OCI-LY7 (cell line): Measurements from ENCODE around the gene TAF3. TPM values are rescaled to one million over a fixed set of nuclear protein-coding genes. Genes with fewer than 3 reads are reported as not detected.

Source experiments
- BruUV-seq: library from RNA; stranded (reverse); fragments of 400-500 nt; replicated peaks from 2 replicates; lab custom pipeline; 2021; lab: Mats Ljungman, UMichigan
- CTCF ChIA-PET: fragments of 300-600 bp; sonication (Branson Sonifier 250); formaldehyde crosslinking; loops from one replicate; lab custom pipeline; 2022; ENCODE audit warnings: antibody characterized with exemption; ENCODE audit not compliant: unreplicated experiment; lab: Charles Lee
- POLR2A ChIA-PET: fragments of 300-600 bp; sonication (Branson Sonifier 250); formaldehyde crosslinking; loops from one replicate; lab custom pipeline; 2022; ENCODE audit warnings: antibody characterized with exemption; lab: Charles Lee
- DNase-seq: peaks from one replicate; pipeline ENCODE4 v3.0.0-alpha.2; 2015; ENCODE audit warnings: low spot score
- H2AFZ ChIP-seq: fragments of 200-600 bp; sonication (generic), shearing (Covaris generic); 2 replicates; pipeline ENCODE4 v1.6.1; 2014; ENCODE audit warnings: mild to moderate bottlenecking, antibody characterized with exemption, low read length, moderate library complexity
- H3K27ac ChIP-seq: fragments of 200-600 bp; sonication (generic); 2 replicates; pipeline ENCODE4 v1.5.1; 2014; ENCODE audit warnings: mixed run types, low read depth, mild to moderate bottlenecking, moderate library complexity, low read length, inconsistent platforms; ENCODE audit not compliant: poor library complexity, severe bottlenecking
- H3K36me3 ChIP-seq: fragments of 200-600 bp; sonication (generic); 2 replicates; pipeline ENCODE4 v1.6.1; 2014; ENCODE audit warnings: mild to moderate bottlenecking, antibody characterized with exemption, low read length, moderate library complexity, mixed read lengths; ENCODE audit not compliant: insufficient read depth
- H3K4me1 ChIP-seq: fragments of 200-600 bp; sonication (generic); 2 replicates; pipeline ENCODE4 v1.5.1; 2014; ENCODE audit warnings: mild to moderate bottlenecking, low read length; ENCODE audit not compliant: insufficient read depth, poor library complexity, severe bottlenecking
- H3K4me2 ChIP-seq: fragments of 200-600 bp; sonication (generic); 2 replicates; pipeline ENCODE4 v1.6.1; 2014; ENCODE audit warnings: mild to moderate bottlenecking, low read length
- H3K4me3 ChIP-seq: fragments of 200-600 bp; sonication (generic); 2 replicates; pipeline ENCODE4 v1.5.1; 2014; ENCODE audit warnings: mild to moderate bottlenecking, low read depth, low read length; ENCODE audit not compliant: poor library complexity, severe bottlenecking
- H3K79me2 ChIP-seq: fragments of 200-600 bp; sonication (generic); 2 replicates; pipeline ENCODE4 v1.6.1; 2016; ENCODE audit warnings: low read depth, mild to moderate bottlenecking, low read length, moderate library complexity, mixed read lengths; ENCODE audit not compliant: insufficient read depth
- H3K9me2 ChIP-seq: fragments of 200-600 bp; sonication (generic); 2 replicates; pipeline ENCODE4 v1.6.1; 2016; ENCODE audit warnings: mild to moderate bottlenecking, low read length, mixed read lengths; ENCODE audit not compliant: insufficient read depth
- H3K9me3 ChIP-seq: fragments of 200-600 bp; sonication (generic); 2 replicates; pipeline ENCODE4 v1.6.1; 2014; ENCODE audit warnings: mild to moderate bottlenecking, mixed run types, low read length, mixed read lengths
- H4K20me1 ChIP-seq: fragments of 200-600 bp; sonication (generic); 2 replicates; pipeline ENCODE4 v1.6.1; 2014; ENCODE audit warnings: mild to moderate bottlenecking, antibody characterized with exemption, low read length, moderate library complexity, mixed read lengths; ENCODE audit not compliant: insufficient read depth
- CTCF ChIP-seq: fragments of 200-600 bp; sonication (generic); conservative IDR thresholded peaks from 2 replicates; pipeline ENCODE4 v1.5.1; 2014; ENCODE audit warnings: mild to moderate bottlenecking, antibody characterized with exemption, low read length, moderate library complexity, mixed read lengths
- EZH2phosphoT487 ChIP-seq: fragments of 200-600 bp; sonication (generic); IDR thresholded peaks from 2 replicates; pipeline ENCODE4 v1.6.1; 2018; ENCODE audit warnings: low read depth, borderline replicate concordance, mild to moderate bottlenecking, mixed run types, antibody characterized with exemption, low read length, moderate library complexity, mixed read lengths
- intact Hi-C: fragments of 100-400 bp; cut with micrococcal nuclease; formaldehyde crosslinking; loops from one replicate; pipeline ENCODE4 v1.10.0; 2022; ENCODE audit not compliant: unreplicated experiment
- total RNA-seq, 2 experiments: library from RNA; depleted of rRNA in 1 of 2; stranded (reverse); fragments of >200 nt in 1 of 2; shearing (Covaris generic) in 1 of 2; gene quantifications; 2 replicates each; pipeline ENCODE4 v1.2.3, GENCODE V29; 2014 to 2022

TAF3 gene
- total RNA-seq, 2 experiments from 2014 or later: 3.8 to 11.1 TPM

DNA sequence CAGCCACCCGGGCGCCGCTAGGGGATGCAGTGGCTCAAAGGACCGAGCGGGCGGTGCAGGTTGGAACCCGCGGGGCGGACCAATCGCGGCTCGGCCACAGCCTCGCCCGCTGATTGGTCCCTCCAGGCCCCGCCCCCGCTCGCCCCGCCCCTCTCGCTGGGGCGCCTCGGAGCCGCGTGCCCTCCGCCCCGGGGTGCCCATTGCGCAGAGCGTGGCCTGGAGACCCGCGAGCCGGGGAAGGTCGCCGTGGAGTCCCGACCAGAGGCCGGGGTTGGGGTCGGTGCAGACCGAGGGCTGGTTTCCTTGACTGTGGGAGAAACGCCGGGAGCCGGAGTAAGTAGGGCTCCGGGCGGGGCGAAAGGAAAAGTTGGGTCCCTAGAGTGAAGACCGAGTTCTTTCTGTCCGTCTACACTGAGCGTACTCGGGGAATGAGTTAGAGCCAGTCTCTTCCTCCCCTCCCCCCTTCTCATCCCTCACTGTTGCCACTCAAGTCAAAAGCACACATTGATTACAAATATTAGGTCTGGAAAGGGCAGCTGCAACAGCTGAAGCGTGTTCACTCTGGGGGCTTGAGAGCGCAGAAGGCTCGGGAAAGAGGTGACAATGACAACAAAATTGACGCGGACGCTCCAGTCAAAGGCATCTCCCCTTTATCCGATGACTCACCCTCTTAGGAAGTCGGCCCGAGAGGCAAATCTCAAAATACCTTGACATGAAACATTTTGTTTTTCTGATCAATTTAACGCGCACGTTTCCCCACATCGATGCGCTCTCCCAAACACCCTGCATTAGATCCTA lies 235.3 kb downstream of the TAF3 start:
- POLR2A ChIA-PET: no interaction called here
- BruUV-seq: no TSS peak
- Histone ChIP-seq H3K27ac (no peak overlapping the region), H3K4me1 (no peaks in the 10 kb centered on the region), H3K79me2 (no peaks in the 10 kb centered on the region), H3K4me3 (peak overlapping the region; percentile 51), H3K9me2 (no peaks in the 10 kb centered on the region), H3K36me3 (no peaks in the 10 kb centered on the region), H3K9me3 (no peaks in the 10 kb centered on the region), H2AFZ (peak overlapping the region; percentile 12; the same call in 1 of the 2 replicates), H3K4me2 (peak overlapping the region; percentile 53; the same call in 1 of the 2 replicates), H4K20me1 (no peaks in the 10 kb centered on the region)
- intact Hi-C loops: loop anchor here (10.0 kb wide), 1 partner anchor 1151 kb away; no protein-coding TSS in a partner anchor
- DNase-seq: peak; percentile 85
- TF ChIP-seq CTCF (peak; percentile 11), EZH2phosphoT487 (no peak)
- CTCF ChIA-PET: no interaction called here

DNA sequence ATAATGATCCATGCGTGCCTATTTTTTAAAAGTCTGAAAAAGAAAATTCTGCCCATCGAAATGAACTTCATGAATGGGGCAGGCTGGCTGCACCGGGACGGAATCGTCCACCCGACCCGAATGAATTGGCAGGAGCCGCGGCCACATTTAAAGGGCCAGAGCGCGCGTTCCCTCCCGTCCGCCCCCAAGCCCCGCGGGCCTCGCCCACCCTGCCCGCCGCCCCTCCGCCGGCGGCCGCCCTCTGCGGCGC lies 235.9 kb downstream of the TAF3 start:
- Histone ChIP-seq H3K9me3 (no peaks in the 10 kb centered on the region), H3K4me3 (no peak overlapping the region), H3K9me2 (no peaks in the 10 kb centered on the region), H3K79me2 (no peaks in the 10 kb centered on the region), H3K27ac (no peak overlapping the region), H2AFZ (no peak overlapping the region), H3K4me2 (no peak overlapping the region), H3K36me3 (no peaks in the 10 kb centered on the region), H3K4me1 (peaks cover 2% of the 10 kb centered on the region), H4K20me1 (no peaks in the 10 kb centered on the region)
- no TSS peak for BruUV-seq
- ChIA-PET POLR2A (no interaction called here), CTCF (no interaction called here)
- no peak for TF ChIP-seq EZH2phosphoT487
- TF ChIP-seq CTCF: no peak
- DNase-seq: no peak
- intact Hi-C loops: loop anchor here (10.0 kb wide), 1 partner anchor 1151 kb away; no protein-coding TSS in a partner anchor
